Astrocyte of the spinal cord (primary cell): ENCODE data around the gene ACOT11.

Experiments used
- DNase-seq: peaks from one replicate; pipeline ENCODE4 v3.0.0; 2011; ENCODE audit warnings: low read depth, low spot score
- H3K4me3 ChIP-seq: 2 replicates; pipeline ENCODE4 v1.5.1; 2011; ENCODE audit warnings: low read depth, mild to moderate bottlenecking, low read length, moderate library complexity
- in situ Hi-C: cut with HindIII; loops from 2 replicates; pipeline ENCODE4 v1.10.0; 2017; ENCODE audit warnings: low sequenced_read_pairs
- TF ChIP-seq, protein P1 (sequence below): IDR thresholded peaks from 2 replicates; pipeline ENCODE4 v1.5.1; 2012; ENCODE audit warnings: low read depth, mild to moderate bottlenecking, low read length, inconsistent platforms

The ACOT11 gene

GRCh38 chr1:54547601-54548388, at the start of gene ACOT11:
Gene ACOT11, plus strand, starts transcription at chr1:54548228. Its CDS starts 82 bp downstream, at chr1:54548310.
- TF ChIP-seq, protein P1, sequence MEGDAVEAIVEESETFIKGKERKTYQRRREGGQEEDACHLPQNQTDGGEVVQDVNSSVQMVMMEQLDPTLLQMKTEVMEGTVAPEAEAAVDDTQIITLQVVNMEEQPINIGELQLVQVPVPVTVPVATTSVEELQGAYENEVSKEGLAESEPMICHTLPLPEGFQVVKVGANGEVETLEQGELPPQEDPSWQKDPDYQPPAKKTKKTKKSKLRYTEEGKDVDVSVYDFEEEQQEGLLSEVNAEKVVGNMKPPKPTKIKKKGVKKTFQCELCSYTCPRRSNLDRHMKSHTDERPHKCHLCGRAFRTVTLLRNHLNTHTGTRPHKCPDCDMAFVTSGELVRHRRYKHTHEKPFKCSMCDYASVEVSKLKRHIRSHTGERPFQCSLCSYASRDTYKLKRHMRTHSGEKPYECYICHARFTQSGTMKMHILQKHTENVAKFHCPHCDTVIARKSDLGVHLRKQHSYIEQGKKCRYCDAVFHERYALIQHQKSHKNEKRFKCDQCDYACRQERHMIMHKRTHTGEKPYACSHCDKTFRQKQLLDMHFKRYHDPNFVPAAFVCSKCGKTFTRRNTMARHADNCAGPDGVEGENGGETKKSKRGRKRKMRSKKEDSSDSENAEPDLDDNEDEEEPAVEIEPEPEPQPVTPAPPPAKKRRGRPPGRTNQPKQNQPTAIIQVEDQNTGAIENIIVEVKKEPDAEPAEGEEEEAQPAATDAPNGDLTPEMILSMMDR = peak; percentile 46
- no peak within 1 kb of the TSS for H3K4me3 ChIP-seq
- DNase-seq = peak; percentile 57
- in situ Hi-C loops = no loop called here

GRCh38 chr1:54498383-54499096, 49.5 kb upstream of the ACOT11 start:
- peak overlapping the region; percentile 34 for H3K4me3 ChIP-seq
- peak; percentile 46 for DNase-seq
- TF ChIP-seq, protein P1 = no peak
- in situ Hi-C loops = no loop called here

DNA sequence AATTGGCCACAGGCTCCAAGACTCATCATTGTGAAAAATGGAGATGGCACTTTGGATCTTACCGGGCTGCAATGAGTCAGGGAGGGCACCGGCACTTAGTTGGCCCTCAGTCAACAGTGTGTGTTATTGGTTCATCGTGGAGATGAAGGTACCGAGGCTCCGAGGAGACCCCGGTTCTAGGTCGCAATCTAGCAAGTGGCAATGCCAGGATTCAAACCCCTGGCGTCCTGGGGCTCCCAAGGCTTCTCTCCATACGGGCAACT, 49.0 kb upstream of the ACOT11 start:
- peak overlapping the region; percentile 34 for H3K4me3 ChIP-seq
- DNase-seq = no peak
- in situ Hi-C loops = no loop called here
- TF ChIP-seq, protein P1 = no peak

- TF ChIP-seq, protein P1 = peak; percentile 52
- H3K4me3 ChIP-seq = peak overlapping the region; percentile 34
- in situ Hi-C loops = no loop called here
- DNase-seq = peak; percentile 51
These were observed 48.5 kb upstream of the ACOT11 start for GRCh38 chr1:54499360-54500106.

DNA sequence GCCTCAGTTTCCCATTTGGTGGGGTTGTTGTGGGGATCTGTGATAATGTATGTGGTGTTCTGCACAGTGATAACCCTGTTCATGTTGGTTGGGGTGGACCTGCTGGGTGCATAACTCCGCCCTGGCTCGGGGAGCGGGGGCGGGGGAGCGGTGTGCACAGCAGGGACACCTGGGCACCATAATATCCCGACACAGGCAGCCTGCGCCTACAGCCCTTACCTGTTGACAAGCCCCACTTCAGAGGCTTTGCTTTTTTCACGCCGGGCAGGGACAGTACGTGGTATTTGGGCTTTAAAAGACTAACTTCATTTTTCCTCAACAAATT, 48.0 kb upstream of the ACOT11 start:
- TF ChIP-seq, protein P1 = no peak
- in situ Hi-C loops = no loop called here
- H3K4me3 ChIP-seq = no peak overlapping the region
- DNase-seq = no peak

GRCh38 chr1:54501849-54502248, 46.2 kb upstream of the ACOT11 start:
- in situ Hi-C loops = no loop called here
- no peak overlapping the region for H3K4me3 ChIP-seq
- TF ChIP-seq, protein P1 = no peak

More at GRCh38 chr1:54501849-54502248, 46.2 kb upstream of the ACOT11 start:
- no peak for DNase-seq
